ENCODE results near the gene ERBB2.

DNA sequence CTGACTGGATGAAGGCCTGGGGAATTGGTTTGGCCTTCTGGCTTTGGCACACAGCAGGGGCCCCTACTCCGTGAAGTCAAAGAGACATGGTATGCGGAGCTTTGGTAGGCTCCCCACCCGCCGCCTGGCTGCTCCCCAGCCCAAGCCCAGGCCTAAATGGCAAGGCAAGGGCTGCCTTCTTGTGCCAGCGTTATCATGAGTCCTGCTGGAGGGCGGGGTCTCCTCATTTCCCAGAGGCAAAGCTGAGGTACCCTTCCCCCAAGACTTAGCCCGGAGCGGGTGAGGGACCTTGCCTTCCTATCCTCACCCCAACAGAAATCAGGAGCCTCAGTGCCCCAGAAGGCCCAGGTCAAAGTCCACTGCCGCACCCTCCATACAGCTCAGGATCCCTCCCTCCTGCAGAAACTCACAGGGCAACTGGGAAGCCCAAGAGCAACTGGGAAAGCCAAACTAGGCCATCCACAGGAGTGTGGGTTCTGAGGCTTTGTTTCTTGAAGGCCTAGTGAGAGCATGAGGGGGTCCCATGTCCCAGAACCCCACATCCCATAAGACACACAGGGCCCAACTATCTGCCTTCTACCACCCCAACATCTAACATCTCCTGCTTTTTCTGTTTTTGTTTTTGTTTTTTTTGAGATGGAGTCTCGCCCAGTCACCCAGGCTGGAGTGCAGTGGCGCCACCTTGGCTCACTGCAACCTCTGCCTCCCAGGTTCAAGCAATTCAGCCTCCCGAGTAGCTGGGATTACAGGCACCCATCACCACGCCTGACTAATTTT lies 21.3 kb upstream of the ERBB2 start:
- TF ChIP-seq HDAC6 (IDR thresholded peaks at IDR 0.05; ENCODE audit: low read depth, low read length): no peak
- no peak for TF ChIP-seq NFATC3 (CRISPR knock-in tag; IDR thresholded peaks at IDR 0.05)
